Activated T-cell treated with anti-CD3 and anti-CD28 coated beads, Interleukin-2, amount 50 U/mL, for 1 hour (primary cell): Measurements from ENCODE around the gene CNTNAP1.
A peak's percentile ranks its signal among the peaks of the same experiment; 100 is the strongest.

Experiments used
- DNase-seq: peaks from one replicate; pipeline ENCODE4 v3.0.0-alpha.2; 2020

CNTNAP1 gene

GRCh38 chr17:42670789-42671657 is 11.3 kb upstream of the CNTNAP1 start:
- DNase-seq = no peak

GRCh38 chr17:42672038-42672437 is 10.3 kb upstream of the CNTNAP1 start:
- no peak for DNase-seq

- no peak for DNase-seq
Measured at GRCh38 chr17:42673266-42673884, 9.0 kb upstream of the CNTNAP1 start.

- DNase-seq = peak; percentile 43
Measured at GRCh38 chr17:42673885-42674754, 8.2 kb upstream of the CNTNAP1 start.

GRCh38 chr17:42674755-42675347 is 7.5 kb upstream of the CNTNAP1 start:
- no peak for DNase-seq

GRCh38 chr17:42675348-42675964 is 6.9 kb upstream of the CNTNAP1 start:
- no peak for DNase-seq

- DNase-seq = peak; percentile 40
Measured at GRCh38 chr17:42675965-42676423, 6.3 kb upstream of the CNTNAP1 start.

GRCh38 chr17:42676424-42677011 is 5.8 kb upstream of the CNTNAP1 start, which contains the start of gene PLEKHH3:
Gene PLEKHH3, minus strand, starts transcription at chr17:42676994. Its CDS starts 431 bp downstream, at chr17:42676563.
- DNase-seq = peak; percentile 37

- peak; percentile 97 for DNase-seq
Measured at GRCh38 chr17:42677012-42677857, 5.1 kb upstream of the CNTNAP1 start.

GRCh38 chr17:42677921-42678781 is 4.2 kb upstream of the CNTNAP1 start:
- peak; percentile 84 for DNase-seq

- DNase-seq = peak; percentile 51
Measured at GRCh38 chr17:42678951-42679491, 3.3 kb upstream of the CNTNAP1 start.

GRCh38 chr17:42679492-42680330 is 2.6 kb upstream of the CNTNAP1 start:
- peak; percentile 82 for DNase-seq

GRCh38 chr17:42680331-42680808 is 2.0 kb upstream of the CNTNAP1 start:
- DNase-seq = no peak

- DNase-seq = peak; percentile 36
Measured at GRCh38 chr17:42682722-42683403, 532 bp downstream of the CNTNAP1 start.

- DNase-seq = no peak
Measured at GRCh38 chr17:42683407-42684034, 1.2 kb downstream of the CNTNAP1 start.

GRCh38 chr17:42684929-42685556 is 2.7 kb downstream of the CNTNAP1 start:
- DNase-seq = no peak

- no peak for DNase-seq
Measured at GRCh38 chr17:42685831-42686230, 3.5 kb downstream of the CNTNAP1 start.
